Heart right ventricle (tissue), 16 donors: ENCODE measurements around the gene CLEC2A. TPM values are rescaled to one million over a fixed set of nuclear protein-coding genes. Genes with fewer than 3 reads are reported as not detected.

Source experiments
- ATAC-seq, 8 donors: fragments of 200-7000 bp; cut with Tn5 transposase; one replicate each; pipeline ENCODE4 v1.9.1; 2020; ENCODE audit warnings: mild to moderate bottlenecking in 8 of 8, moderate library complexity in 8 of 8, moderate number of reproducible peaks in 1 of 8
- DNase-seq, 2 donors: peaks; one replicate each; pipeline ENCODE4 v3.0.0-alpha.2; 2020
- H3K27ac ChIP-seq, 10 donors: fragments of 200-600 bp; sonication (generic) in 2 of 10; one replicate each; pipeline versions ENCODE4 v1.5.0 to v1.8.0; 2020 to 2022; ENCODE audit warnings: mild to moderate bottlenecking in 3 of 10
- H3K27me3 ChIP-seq, 7 donors: fragments of 200-600 bp; one replicate each; pipeline ENCODE4 v1.8.0; 2021 to 2022; ENCODE audit warnings: mild to moderate bottlenecking in 2 of 7
- H3K36me3 ChIP-seq, 9 donors: fragments of 200-600 bp; sonication (generic) in 1 of 9; one replicate each; pipeline versions ENCODE4 v1.5.0 to v1.8.0; 2020 to 2022; ENCODE audit warnings: mild to moderate bottlenecking in 2 of 9
- H3K4me1 ChIP-seq, 9 donors: fragments of 200-600 bp; sonication (generic) in 1 of 9; one replicate each; pipeline versions ENCODE4 v1.5.0 to v1.8.0; 2020 to 2022; ENCODE audit warnings: mild to moderate bottlenecking in 4 of 9
- H3K4me3 ChIP-seq, 10 donors: fragments of 200-600 bp; sonication (generic) in 2 of 10; one replicate each; pipeline versions ENCODE4 v1.5.0 to v1.8.0; 2020 to 2022; ENCODE audit warnings: mild to moderate bottlenecking in 7 of 10, moderate library complexity in 2 of 10
- H3K9me3 ChIP-seq, 11 donors: fragments of 200-600 bp in 10 of 11; sonication (generic) in 2 of 11; one replicate each; pipeline versions ENCODE4 v1.5.0 to v1.8.0; 2013 to 2022; ENCODE audit warnings: mild to moderate bottlenecking in 2 of 11, control low read depth in 1 of 11, moderate library complexity in 1 of 11
- CTCF ChIP-seq, 9 donors: fragments of 200-600 bp; sonication (generic) in 2 of 9; IDR thresholded peaks; one replicate each; pipeline versions ENCODE4 v1.5.0 to v1.8.0; 2021 to 2022; ENCODE audit warnings: antibody characterized with exemption in 9 of 9, mild to moderate bottlenecking in 5 of 9, moderate library complexity in 1 of 9
- WGBS, 2 donors: extraction: QIAGEN DNeasy Blood & Tissue Kit; methylation state at CpG; one replicate each; pipeline ENCODE4 v1.1.7; 2013; ENCODE audit warnings: inconsistent platforms in 1 of 2; 5-methylcytosine and 5-hydroxymethylcytosine counted together
- intact Hi-C, 10 donors: fragments of 100-400 bp; cut with DNase I; formaldehyde crosslinking; loops; one replicate each; pipeline versions ENCODE4 v1.11.1 to v1.14.2; 2022
- polyA plus RNA-seq, 2 donors: library from polyadenylated mRNA; stranded (reverse); fragments of 200-250 nt; gene quantifications; one replicate each; pipeline ENCODE4 v1.2.3, GENCODE V29; 2013
- total RNA-seq, 10 donors: library from RNA; stranded (reverse); fragmentation: NEBNext Ultra II Directional in 3 of 10; extraction: Animal tissue kit (Norgen Biotek cat#: 25700) in 3 of 10; gene quantifications; one replicate each; pipeline versions ENCODE4 v1.2.1 to v1.2.4, GENCODE V29; 2021 to 2023
- donor health status: Arrhythmogenic right ventricular cardiomyopathy.
- donor health status: ischemic (EF 13 %, LVEDD 7.1; RV severe dilation, severe dysfunction).
- donor health status: healthy with polysubstance abuse.
- donor health status: DM: no; HTN: yes; CAD: no.
- donor health status: DM: no; HTN: no; CAD: no.
- donor health status: ischemic (EF 25% LVEDD 6.9; RV normal size, moderate dysfunction).
- donor health status: ischemic (EF 25% LVEDD 5.7; RV mildly dilated, moderate dysfunction).
- donor health status: healthy.
- donor health status: DM: yes; HTN: yes; CAD: no.
- donor health status: Ischemic cardiomyopathy.
- donor health status: ischemic (EF 35%, LVEDD 5.7; RV mildly dilated, moderate dysfunction).
- donor health status: nonischemic (EF 11% LVEDD 7.7; RV severe dilation, severe dysfunction).
- donor health status: DM: yes; HTN: yes; CAD: no.
- donor health status: PGD.
- donor health status: ischemic (EF 29% LVEDD 5.4; RV normal size, mild dysfunction).
- donor health status: nonischemic (EF 23%, LVEDD 6.1; RV moderate dilation, normal function).

Gene CLEC2A
- total and polyA plus RNA-seq, 12 donors, result not detected

DNA sequence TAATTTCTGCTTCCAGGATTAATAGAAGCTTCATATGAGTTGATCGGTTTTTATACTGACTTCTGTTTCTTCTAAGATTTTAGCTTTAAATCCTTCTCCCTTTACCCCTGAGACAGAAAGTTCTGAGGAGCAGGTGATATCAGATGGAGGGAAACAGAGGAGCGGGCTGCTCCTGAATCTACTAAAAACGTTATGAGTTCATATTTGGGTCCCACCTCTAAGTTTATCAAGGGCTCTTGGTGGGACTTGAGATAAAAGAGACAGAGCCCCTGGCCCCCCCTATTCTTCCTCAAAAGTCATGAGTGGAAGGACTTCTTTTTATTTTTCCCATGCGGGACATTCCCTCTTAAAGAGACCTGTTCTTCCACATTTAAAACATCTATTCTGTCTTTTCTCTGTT is 23.8 kb downstream of the CLEC2A start:
- Histone ChIP-seq H3K9me3 (peaks cover 0 to 41% (median 17%) of the 10 kb centered on the region in 11 donors), H3K36me3 (no peaks in the 10 kb centered on the region), H3K27me3 (no peaks in the 10 kb centered on the region), H3K4me3 (no peak overlapping the region), H3K27ac (no peak overlapping the region), H3K4me1 (no peaks in the 10 kb centered on the region)
- DNase-seq (no peak), ATAC-seq (no peak)
- no peak for TF ChIP-seq CTCF (IDR thresholded peaks at IDR 0.05)
- WGBS, 2 donors, result 92 to 94% methylated on average over 4 of the region's 4 CpGs
- intact Hi-C loops, result no loop called here

- no peaks in the 10 kb centered on the region for H3K4me1 ChIP-seq
- intact Hi-C loops, result no loop called here
- WGBS, 2 donors, result 88 to 89% methylated on average over 7 of the region's 7 CpGs
- H3K36me3 ChIP-seq, result no peaks in the 10 kb centered on the region
- TF ChIP-seq CTCF (IDR thresholded peaks at IDR 0.05), result no peak
- peaks cover 0 to 47% (median 23%) of the 10 kb centered on the region in 11 donors for H3K9me3 ChIP-seq
- no peaks in the 10 kb centered on the region for H3K27me3 ChIP-seq
- no peak for DNase-seq
- no peak for ATAC-seq
- H3K27ac ChIP-seq, result no peak overlapping the region
- H3K4me3 ChIP-seq, result no peak overlapping the region
Measured at GRCh38 chr12:9907769-9908168, 24.4 kb downstream of the CLEC2A start.

GRCh38 chr12:9906873-9907272 is 25.3 kb downstream of the CLEC2A start:
- peaks cover 0 to 52% (median 31%) of the 10 kb centered on the region in 11 donors for H3K9me3 ChIP-seq
- no peak for TF ChIP-seq CTCF (IDR thresholded peaks at IDR 0.05)
- no peak overlapping the region for H3K27ac ChIP-seq
- DNase-seq (no peak), ATAC-seq (no peak)
- WGBS, 2 donors, result 74 to 85% methylated on average over 2 of the region's 2 CpGs
- intact Hi-C loops, result no loop called here
- H3K4me1 ChIP-seq, result no peaks in the 10 kb centered on the region
- no peaks in the 10 kb centered on the region for H3K36me3 ChIP-seq
- no peak overlapping the region for H3K4me3 ChIP-seq
- H3K27me3 ChIP-seq, result no peaks in the 10 kb centered on the region

DNA sequence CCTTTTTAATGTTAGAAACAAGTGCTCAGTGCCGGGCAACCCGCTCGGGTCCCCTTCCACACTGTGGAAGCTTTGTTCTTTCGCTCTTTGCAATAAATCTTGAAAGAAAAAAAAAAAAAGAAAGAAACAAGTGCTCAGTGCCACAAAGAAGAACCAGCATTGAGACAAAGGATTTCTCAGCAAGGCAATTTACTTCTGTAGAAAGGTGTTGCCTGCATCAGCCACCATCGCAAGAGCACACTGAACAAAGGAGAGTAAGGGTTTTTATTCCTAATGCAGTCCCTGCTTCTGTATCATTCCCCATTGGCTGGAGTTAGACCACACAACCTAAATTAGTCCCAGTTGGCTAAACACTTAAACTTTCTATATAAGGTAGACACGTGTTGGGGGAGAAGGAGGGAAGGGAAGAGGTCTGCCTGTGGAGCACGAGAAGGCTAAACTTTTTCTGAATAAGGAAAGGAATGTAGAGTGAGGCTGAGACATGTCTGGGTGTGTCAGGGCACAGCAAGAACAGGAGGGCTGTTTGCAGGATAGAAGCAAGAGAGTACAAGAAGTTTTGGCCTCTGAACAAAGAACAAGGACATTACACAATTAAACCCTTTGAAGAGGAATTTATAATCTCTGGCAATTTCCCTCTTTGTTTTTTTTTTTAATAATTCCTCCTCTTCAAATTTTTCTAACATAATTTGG is 29.5 kb downstream of the CLEC2A start:
- intact Hi-C loops, result no loop called here
- no peak for TF ChIP-seq CTCF (IDR thresholded peaks at IDR 0.05)
- H3K27me3 ChIP-seq, result peaks cover 0 to 6% (median 0%) of the 10 kb centered on the region in 7 donors
- H3K4me3 ChIP-seq, result no peak overlapping the region
- DNase-seq, result no peak
- H3K9me3 ChIP-seq, result peaks cover 0 to 31% (median 12%) of the 10 kb centered on the region in 11 donors
- no peak overlapping the region for H3K27ac ChIP-seq
- no peaks in the 10 kb centered on the region for H3K36me3 ChIP-seq
- WGBS, 2 donors, result 88 to 90% methylated on average over 7 of the region's 7 CpGs
- H3K4me1 ChIP-seq, result no peaks in the 10 kb centered on the region
- ATAC-seq, result no peak
